NCI-H748 (cell line): ENCODE data around the gene SLC25A17.
A peak's percentile ranks its signal among the peaks of the same experiment; 100 is the strongest.

ENCODE experiments used
- DNase-seq: peaks from one replicate; lab custom pipeline; 2025; ENCODE audit not compliant: unreplicated experiment; lab: John Stamatoyannopoulos, UW

SLC25A17 gene

DNA sequence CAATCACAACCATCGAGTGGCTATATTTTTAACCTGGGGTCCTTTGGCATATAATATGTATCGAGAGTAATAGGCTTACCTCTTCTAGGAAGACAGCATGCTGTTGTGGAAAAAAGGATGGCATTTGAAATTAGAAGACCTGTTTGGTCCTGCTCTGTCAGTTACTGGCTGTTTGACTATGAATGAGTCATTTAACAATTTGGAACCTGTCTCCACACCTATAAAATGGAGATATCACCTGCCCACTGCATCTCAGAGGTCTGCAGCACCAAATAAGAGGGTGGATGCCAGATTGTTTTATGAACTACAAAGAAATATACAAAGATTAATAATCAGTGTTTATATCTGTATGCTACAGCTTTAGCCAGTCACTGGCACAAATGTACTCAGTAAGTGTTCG lies 60.8 kb downstream of the SLC25A17 start:
- no peak for DNase-seq

DNA sequence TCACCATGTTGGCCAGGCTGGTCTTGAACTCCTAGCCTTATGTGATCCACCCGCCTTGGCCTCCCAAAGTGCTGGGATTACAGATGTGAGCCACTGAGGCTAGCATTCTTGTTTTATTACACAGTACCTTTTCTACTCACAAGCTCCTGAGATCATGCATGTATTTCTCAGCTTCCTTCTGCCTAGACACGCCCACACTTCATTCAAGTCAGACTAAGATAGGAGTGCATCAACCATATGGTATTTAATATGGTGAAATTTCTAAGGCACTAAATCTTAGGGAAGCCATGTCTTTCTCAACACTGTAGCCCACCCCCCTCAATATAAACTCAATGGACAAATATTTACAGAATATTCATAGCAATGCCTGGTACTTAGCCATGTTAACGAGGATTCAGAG lies 62.1 kb downstream of the SLC25A17 start:
- no peak for DNase-seq

DNA sequence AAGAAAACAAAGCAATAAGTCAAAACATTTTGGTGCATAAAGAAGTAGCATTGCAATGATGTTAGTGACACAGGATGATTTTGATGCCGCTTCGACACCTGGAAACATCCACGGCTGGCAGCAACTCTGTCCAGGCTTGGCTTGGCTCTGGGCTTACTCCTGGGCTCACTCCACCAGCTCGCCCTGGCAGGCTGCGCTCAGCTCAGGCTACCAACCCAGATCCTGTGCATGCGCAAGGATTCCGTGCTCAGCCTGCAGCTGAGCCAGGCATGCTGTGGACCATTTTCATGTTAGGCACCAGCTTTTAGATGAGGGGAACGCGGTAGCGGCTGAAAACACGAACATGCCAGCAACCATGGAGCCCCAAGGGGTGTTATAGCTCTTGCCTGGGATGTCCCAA lies 66.0 kb downstream of the SLC25A17 start:
- no peak for DNase-seq

DNA sequence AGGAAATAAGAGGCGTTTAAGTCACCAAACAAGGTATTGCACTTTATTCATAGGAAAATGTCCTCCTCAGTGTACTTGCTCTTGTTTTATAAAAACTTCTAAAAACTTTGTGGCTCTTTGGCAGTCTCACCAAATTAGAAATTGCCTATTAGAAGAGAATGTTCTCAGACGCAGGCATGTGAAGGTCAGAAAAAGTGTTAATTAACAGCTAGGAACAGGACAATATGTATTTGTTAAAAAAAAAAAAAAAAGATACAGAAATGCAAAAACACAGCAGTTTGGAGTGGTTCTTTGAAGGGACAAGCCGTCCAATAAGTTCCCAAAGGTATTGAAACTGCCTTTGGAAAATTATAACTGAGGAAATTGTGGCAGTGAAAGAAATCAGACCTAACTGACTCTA lies 67.9 kb downstream of the SLC25A17 start:
- no peak for DNase-seq

DNA sequence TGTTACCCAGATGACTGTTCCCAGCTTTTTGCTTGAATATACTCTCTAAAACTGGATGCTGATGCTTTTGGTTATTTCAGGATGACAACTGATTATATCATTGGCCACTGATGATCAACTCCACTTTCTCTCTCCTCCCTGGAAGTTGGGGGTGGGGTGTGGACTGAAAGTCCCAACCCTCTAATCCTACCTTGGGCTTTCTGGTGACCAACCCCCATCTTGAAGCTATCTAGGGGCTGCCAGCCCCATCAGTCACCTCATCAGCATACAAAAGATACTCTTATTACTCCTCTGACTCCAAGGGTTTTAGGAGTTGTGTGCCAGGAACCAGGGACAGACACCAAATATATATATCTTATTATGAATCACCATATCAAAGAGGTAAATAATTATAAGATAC lies 69.3 kb downstream of the SLC25A17 start:
- no peak for DNase-seq

DNA sequence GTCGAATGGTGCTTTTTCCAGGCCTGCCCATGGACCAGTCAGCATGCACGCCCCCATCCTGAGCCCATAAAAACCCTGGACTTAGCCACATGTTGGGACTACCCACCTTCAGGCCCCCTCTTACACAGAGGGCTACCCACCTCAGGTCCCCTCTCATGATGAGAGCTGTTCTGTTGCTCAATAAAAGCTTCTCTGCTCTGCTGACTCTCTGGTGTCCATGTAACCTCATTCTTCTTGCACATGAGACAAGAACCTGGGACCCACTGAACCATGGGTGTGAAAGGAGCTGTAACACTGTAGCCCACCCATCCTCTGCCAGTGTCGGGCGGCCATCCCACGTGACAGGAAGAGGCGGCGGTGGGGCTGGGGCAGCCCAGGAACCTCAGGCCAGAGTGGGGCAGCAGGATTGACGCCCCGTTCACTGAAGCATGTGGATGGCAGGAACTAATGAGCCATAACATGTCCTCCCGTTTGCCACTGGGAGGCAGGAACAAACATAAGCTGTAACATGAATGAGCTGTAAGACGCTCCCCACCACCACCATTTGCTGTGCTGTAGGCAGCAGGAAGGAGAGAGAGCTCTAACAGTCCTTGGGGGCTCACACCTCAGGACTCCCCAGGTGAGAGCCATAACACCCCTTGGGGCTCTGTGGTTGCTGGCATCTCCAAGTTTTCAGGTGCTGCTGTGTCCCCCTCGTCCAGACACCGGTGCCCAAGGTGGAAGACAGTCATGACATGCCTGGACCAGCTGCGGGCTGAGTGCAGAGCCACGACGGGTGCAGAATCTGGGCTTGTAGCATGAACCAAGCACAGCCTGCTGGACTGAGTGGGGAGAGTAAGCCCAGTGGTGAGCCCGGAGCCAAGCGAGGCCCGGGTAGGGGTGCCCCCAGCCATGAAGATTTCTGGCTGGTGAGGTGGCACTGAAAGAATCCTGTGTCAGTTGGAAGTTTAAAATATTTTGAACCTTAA lies 70.5 kb downstream of the SLC25A17 start:
- no peak for DNase-seq

DNA sequence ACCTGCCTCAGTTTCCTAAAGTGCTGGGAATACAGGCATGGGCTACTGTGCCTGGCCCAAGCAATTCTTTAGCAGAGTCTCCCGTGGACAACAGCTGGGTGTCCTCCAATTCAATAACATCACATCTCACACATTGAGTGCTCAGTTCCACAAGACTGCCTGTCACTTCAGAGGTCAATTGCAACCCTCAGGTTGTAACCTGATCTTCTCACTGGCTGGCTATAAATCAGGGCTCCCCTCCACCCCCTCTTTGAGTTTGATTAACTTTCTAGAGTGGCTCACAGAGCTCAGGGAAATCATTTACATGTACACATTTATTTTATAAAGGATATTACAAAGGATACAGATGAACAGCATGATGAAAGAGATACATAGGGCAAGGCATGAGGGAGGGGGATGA lies 71.8 kb downstream of the SLC25A17 start:
- no peak for DNase-seq

DNA sequence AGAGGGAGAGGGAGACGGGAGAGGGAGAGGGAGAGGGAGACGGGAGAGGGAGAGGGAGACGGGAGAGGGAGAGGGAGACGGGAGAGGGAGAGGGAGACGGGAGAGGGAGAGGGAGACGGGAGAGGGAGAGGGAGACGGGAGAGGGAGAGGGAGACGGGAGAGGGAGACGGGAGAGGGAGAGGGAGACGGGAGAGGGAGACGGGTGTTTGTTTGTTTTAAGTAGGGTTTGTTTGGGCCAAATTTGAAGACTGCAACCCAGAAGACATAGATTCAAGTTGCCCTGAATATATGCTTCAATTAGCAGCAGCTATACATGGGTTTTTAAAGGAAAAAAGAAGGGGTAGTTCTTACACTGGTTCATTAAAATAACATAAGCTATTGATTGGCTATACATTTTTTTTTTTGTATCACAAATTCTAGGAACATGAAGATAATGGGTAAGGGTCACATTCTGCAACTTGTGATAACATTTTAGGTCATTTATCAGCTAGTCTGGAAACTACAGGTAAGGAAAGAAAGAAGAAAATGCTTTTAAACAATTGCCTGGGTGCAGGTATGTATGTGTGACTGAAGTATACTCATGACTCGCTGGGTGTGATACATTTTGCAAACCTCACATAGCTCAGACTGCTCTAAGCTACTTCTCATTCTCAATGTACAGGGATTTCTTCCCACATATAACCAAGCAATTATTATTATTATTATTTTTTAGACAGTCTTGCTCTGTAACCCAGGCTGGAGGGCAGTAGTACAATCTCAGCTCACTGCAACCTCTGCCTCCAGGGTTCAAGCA lies 72.5 kb downstream of the SLC25A17 start:
- no peak for DNase-seq

DNA sequence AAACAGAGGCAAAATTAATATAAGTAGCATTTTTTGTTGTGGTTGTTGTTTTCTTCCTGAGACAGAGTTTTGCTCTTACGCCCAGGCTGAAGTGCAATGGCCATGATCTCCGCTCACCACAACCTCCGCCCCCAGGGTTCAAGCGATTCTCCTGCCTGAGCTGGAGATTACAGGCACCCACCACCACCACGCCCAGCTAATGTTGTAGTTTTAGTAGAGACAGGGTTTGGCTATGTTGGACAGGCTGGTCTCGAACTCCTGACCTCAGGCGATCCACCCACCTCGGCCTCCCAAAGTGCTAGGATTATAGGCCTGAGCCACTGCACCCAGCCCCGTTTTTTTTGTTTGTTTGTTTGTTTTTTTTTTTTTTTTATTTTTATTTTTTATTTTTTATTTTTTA lies 75.4 kb downstream of the SLC25A17 start:
- no peak for DNase-seq

DNA sequence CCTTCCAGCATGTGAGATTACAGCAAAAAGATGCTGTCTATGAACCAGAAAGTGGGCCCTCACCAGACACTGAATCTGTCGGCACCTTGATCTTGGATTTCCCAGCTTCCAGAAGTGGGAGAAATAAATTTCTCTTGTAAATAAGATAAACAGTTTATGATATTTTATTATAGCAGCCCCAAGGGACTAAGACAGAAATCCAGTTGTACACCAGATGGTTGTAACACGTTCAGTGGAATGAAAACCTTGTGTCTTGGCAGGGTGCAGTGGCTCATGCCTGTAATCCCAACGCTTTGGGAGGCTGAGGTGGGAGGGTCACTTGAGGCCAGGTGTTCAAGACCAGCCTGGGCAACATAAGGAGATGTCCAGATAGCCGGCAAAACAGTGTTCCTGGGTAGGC lies 78.0 kb downstream of the SLC25A17 start:
- no peak for DNase-seq

DNA sequence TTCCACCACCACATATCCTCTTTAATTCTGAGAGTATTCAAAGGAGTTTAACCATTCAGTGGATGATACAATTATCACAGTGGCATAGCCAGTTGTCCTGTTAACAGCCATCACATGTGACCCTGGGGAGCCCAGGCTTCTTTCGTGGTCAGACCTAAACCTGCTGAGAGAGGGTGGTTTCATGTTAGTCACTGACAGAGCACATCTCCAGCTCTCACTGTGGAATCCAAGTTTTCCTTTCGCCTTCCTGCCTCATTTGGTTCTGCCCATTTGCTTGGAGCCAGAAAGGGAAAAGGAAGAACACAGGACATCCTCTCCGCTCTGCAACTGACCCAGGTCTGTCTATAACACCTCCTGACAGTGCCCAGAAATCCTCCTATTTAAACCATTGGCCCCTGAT lies 79.4 kb downstream of the SLC25A17 start:
- no peak for DNase-seq

DNA sequence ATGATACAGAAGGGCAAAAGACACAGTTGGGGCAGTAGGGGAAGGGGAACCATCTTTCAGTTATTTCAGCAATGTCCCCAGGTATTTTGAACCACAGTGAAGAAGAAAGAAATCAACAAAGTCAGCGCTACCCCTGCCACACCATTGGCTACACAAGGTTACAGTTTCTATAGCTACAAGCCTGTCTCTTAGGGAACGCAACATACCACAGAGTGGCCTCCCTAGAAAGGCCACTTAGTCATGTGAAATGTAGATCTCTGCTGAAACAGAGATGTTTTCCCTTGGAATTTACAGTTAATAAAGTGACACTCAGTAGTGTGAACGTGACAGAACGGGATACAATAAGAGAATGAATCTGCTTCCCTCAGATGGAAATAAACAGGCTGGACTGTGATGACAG lies 85.2 kb downstream of the SLC25A17 start:
- no peak for DNase-seq

DNA sequence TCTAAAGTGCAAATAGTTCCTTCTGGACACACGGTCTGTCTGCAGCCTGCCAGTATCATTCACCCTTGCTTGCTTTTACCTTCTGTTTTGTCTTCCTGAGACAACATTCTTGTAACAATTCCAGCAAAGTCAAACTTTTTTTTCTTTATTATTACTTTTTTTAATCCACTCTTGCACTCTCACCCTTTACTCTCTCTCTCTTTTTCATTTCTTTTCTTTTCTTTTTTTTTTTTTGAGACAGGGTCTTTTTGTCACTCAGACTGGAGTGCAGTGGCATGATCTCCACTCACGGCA lies 86.2 kb downstream of the SLC25A17 start:
- DNase-seq, result no peak

DNA sequence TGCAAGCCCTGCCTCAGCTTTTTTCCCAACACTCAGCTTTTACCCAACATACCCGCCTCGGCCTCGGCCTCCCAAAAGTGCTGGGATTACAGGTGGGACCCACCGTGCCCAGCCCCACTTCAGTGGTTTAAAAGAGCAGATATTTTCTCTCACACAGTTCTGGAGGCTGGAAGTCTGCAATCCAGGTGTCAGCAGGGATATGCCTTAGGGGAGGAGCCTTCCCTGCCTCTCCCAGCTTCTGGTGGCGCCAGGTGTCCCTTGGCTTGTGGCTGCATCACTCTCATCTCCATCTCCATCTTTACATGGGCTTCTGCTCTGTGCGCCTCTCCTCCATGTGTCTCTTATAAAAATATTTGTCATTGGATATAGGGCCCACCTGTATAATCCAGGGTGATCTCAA lies 89.9 kb downstream of the SLC25A17 start:
- no peak for DNase-seq

DNA sequence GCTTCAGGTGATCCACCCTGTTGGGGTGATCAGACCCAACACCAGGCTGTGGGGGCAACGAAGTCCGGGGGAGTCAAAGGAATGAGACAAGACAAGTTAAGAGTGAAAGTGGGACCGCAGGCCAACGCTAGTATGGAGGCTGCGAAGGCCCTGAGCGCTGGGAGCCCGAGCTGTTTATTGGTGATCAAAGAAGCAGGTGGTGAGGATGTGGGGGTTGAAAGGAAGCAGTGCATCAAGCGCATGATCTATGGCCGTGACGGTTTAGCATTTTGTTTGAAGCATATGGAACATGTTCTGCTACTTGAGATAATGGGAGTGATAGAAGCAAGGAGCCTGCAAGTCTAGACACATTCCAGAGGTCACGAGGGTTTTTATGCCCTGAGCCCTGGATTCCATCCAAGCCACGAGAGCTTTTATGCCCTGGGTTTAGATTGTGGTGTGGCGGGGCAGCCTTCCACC lies 90.4 kb downstream of the SLC25A17 start:
- DNase-seq, result peak; percentile 71

DNA sequence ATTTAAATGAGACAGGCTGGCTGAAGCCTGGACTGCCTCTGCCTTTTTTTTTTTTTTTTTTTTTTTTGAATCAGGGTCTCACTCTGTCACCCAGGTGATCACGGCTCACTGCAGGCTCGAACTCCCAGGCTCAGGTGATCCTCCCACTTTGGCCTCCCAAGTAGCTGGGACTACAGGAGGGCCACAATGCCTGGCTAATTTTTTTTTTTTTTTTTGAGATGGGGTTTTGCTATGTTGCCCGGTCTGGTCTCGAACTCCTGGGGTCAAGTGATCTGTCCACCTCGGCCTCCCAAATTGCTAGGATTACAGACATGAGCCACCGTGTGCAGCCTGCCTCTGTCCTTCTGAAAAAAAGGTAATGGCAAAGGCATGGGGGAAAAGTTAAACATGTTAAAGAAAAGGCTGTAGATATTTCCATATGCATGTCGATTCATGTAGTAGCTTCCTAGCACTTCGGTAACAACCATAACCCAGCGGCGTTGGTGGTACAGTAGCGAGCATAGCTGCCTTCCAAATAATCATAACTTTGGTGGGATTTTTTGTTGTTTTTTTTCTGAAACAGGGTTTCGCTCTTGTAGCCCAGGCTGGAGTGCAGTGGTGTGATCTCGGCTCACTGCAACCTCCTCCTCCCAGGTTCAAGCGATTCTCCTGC lies 91.1 kb downstream of the SLC25A17 start:
- DNase-seq, result no peak

DNA sequence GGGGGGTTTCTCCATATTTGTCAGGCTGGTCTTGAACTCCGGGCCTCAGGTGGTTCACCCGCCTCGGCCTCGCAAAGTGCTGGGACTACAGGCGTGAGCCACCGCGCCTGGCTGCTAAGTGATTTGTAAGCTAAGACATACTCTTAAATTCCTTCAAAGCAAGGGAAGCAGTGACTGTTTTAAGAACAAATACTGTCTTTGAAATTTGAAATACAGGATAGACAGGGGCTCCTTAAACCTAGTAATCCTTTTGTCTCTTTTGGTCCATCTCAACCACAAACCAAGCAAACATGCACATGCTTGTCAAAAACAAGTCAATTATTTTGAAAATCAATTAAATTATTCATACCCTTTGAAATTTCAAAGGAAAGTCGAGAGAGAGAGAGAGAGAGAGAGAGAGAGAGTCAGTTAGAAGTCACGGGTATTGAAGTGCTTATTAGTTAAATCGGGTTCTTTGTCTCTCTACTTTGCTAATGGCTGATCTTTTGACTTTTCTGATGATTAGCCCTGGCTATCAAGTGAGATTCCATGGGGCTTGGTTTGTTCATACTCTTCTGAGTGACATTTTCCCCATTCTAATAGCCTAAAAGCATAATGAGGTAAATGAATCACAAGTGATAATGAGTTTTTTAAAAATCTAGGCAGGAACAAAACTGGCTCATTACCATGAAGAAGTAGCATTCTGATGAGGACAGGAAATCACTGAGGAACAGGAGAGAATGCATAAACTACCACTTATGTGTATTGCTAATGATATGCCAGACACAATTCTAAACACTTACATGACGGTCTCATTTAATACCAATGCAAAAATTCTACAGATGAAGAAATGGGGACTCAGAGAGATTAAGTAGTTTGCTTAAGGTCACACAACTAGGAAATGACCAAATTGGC lies 91.8 kb downstream of the SLC25A17 start:
- peak; percentile 9 for DNase-seq

DNA sequence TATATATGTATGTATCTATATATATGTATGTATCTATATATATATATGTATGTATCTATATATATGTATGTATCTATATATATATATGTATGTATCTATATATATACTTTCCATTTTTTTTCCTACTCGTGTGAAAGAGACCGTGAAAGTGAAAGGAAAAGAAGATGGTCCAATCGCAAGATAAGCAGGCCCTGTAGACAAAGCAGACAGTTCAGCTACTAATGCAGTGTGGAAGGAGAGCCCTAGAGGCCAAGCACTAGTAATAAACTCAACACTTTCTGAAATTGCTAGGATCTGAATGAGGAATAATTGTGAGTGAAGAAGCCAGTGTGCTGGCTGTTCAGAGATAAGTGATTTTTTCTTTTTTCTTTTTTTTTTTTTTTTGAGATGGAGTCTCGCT lies 92.6 kb downstream of the SLC25A17 start:
- no peak for DNase-seq

DNA sequence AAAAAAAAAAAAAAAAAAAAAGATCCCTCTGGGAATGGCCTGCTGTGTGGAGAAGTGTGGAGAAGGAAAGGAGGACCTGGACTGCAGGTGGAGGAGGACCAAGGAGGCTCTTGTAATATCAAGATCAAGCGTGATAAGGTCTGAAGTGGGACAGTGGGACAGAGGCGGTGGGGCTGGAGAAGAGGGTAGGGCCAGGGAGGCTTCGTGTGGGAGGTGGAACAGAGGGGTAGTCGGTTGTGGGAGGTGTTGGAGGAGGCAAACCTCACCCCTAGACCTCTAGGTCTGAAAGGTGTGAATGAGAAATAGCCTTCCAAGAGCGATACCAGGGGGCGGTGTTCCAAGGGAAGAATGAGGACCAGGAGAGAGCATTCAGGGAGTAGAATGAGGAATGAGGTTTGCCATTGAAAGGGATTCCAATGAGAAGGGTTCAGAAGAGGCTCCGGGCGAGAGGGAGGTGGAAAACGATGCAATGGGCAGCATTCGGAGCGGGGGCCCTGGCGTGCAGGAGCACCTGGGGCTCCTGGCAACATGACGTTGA lies 95.7 kb downstream of the SLC25A17 start:
- no peak for DNase-seq

DNA sequence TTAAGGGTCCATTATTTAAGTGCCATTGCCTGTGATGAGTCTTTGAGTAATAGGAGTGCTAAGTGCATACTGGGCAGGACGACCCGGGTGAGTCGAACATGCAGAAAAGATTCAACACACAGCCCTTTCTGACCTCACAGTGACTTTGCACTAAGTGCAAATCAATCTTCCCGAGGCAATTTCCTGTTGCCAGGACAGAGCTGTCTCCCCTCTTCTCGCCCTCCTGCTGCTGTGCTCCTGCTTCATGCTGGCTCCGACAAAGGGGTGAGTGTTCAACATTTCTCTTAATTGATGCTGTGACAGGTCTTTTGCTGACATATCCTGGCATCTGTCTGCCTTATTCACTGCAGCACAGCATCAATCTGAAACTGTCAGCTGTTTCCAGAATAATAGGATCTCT lies 97.9 kb downstream of the SLC25A17 start:
- peak; percentile 87 for DNase-seq
